GM06990 (cell line): ENCODE results near the gene POU4F3.

Source experiments
- DNase-seq: peaks from one replicate; pipeline ENCODE4 v3.0.0-alpha.2; 2011; ENCODE audit not compliant: insufficient read length; ENCODE audit errors: extremely low read depth
- H3K27me3 ChIP-seq: replicated peaks from 2 replicates; pipeline ENCODE4 v1.6.0; 2011; ENCODE audit warnings: low read length; ENCODE audit not compliant: control insufficient read depth, insufficient read depth
- H3K36me3 ChIP-seq: 2 replicates; pipeline ENCODE4 v1.5.1; 2011; ENCODE audit warnings: low read length; ENCODE audit not compliant: control insufficient read depth, insufficient read depth
- H3K4me3 ChIP-seq: replicated peaks from 2 replicates; pipeline ENCODE4 v1.5.1; 2011; ENCODE audit warnings: low read depth, mild to moderate bottlenecking, control low read depth, low read length
- CTCF ChIP-seq: IDR thresholded peaks from 2 replicates; pipeline ENCODE4 v1.5.1; 2011; ENCODE audit warnings: low read length, control low read depth, mild to moderate bottlenecking, inconsistent platforms; ENCODE audit not compliant: insufficient read depth, poor library complexity, severe bottlenecking

The POU4F3 gene

GRCh38 chr5:146341854-146342253 lies 3.2 kb downstream of the POU4F3 start:
- no peak for TF ChIP-seq CTCF
- no peak for DNase-seq
- Histone ChIP-seq H3K4me3 (no peak overlapping the region), H3K36me3 (no peaks in the 10 kb centered on the region), H3K27me3 (peaks cover 7% of the 10 kb centered on the region)

- Histone ChIP-seq H3K4me3 (no peak overlapping the region), H3K27me3 (peaks cover 6% of the 10 kb centered on the region), H3K36me3 (no peaks in the 10 kb centered on the region)
- TF ChIP-seq CTCF = no peak
- DNase-seq = no peak
These were observed 3.9 kb downstream of the POU4F3 start for GRCh38 chr5:146342519-146342881.

GRCh38 chr5:146342882-146343865 lies 4.5 kb downstream of the POU4F3 start:
- TF ChIP-seq CTCF = no peak
- Histone ChIP-seq H3K4me3 (no peak overlapping the region), H3K27me3 (peaks cover 6% of the 10 kb centered on the region), H3K36me3 (no peaks in the 10 kb centered on the region)
- no peak for DNase-seq

- H3K4me3 ChIP-seq = no peak overlapping the region
- DNase-seq = no peak
- no peaks in the 10 kb centered on the region for H3K36me3 ChIP-seq
- H3K27me3 ChIP-seq = peaks cover 6% of the 10 kb centered on the region
- no peak for TF ChIP-seq CTCF
These were observed 5.8 kb downstream of the POU4F3 start for GRCh38 chr5:146344155-146345118.

GRCh38 chr5:146345240-146345577 lies 6.6 kb downstream of the POU4F3 start:
- H3K27me3 ChIP-seq = peaks cover 6% of the 10 kb centered on the region
- H3K36me3 ChIP-seq = no peaks in the 10 kb centered on the region
- no peak for DNase-seq
- H3K4me3 ChIP-seq = no peak overlapping the region
- TF ChIP-seq CTCF = no peak
